Activated CD8-positive, alpha-beta memory T cell treated with anti-CD3 and anti-CD28 coated beads, Interleukin-2, amount 10 ng/mL, durations not matched to agents 7 days and 5 days (primary cell): ENCODE results near the gene SCARF1. TPM values are rescaled to one million over a fixed set of nuclear protein-coding genes. Genes with fewer than 3 reads are reported as not detected.

Experiments used
- ATAC-seq: fragments of 150-1000 bp; cut with Tn5 transposase; one replicate; pipeline ENCODE4 v1.10.0; 2021; ENCODE audit warnings: moderate library complexity
- CTCF ChIA-PET: fragments of 350-600 bp; sonication (Branson Sonifier 250); formaldehyde crosslinking; loops from one replicate; lab custom pipeline; 2021; ENCODE audit warnings: antibody characterized with exemption; lab: Charles Lee
- DNase-seq: peaks from one replicate; pipeline ENCODE4 v3.0.0-alpha.2; 2020
- H3K27ac Mint-ChIP-seq: one replicate; pipeline ENCODE4 v1.8.0; 2021; ENCODE audit warnings: mild to moderate bottlenecking, mixed read lengths
- H3K27me3 Mint-ChIP-seq: one replicate; pipeline ENCODE4 v1.8.0; 2021; ENCODE audit warnings: mixed read lengths
- H3K36me3 Mint-ChIP-seq: one replicate; pipeline ENCODE4 v1.8.0; 2021; ENCODE audit warnings: mild to moderate bottlenecking, mixed read lengths
- H3K4me1 Mint-ChIP-seq: one replicate; pipeline ENCODE4 v1.8.0; 2021; ENCODE audit warnings: mixed read lengths
- H3K4me3 Mint-ChIP-seq: one replicate; pipeline ENCODE4 v1.8.0; 2021; ENCODE audit warnings: mild to moderate bottlenecking, moderate library complexity, mixed read lengths
- H3K9me3 Mint-ChIP-seq: one replicate; pipeline ENCODE4 v1.8.0; 2022; ENCODE audit warnings: low read depth, mixed read lengths
- total RNA-seq, 2 experiments: library from RNA; stranded (reverse); gene quantifications; one replicate each; pipeline ENCODE4 v1.2.3, GENCODE V29; 2021

SCARF1 gene
- total RNA-seq, 2 experiments from 2014 or later = 0.70 to 2.0 TPM

- CTCF ChIA-PET = interaction anchor here (1.1 kb wide), 1 partner anchor 37 kb away, joined by 3 read pairs; no protein-coding TSS in a partner anchor
These were observed 52.5 kb downstream of the SCARF1 start for GRCh38 chr17:1592751-1593629.

DNA sequence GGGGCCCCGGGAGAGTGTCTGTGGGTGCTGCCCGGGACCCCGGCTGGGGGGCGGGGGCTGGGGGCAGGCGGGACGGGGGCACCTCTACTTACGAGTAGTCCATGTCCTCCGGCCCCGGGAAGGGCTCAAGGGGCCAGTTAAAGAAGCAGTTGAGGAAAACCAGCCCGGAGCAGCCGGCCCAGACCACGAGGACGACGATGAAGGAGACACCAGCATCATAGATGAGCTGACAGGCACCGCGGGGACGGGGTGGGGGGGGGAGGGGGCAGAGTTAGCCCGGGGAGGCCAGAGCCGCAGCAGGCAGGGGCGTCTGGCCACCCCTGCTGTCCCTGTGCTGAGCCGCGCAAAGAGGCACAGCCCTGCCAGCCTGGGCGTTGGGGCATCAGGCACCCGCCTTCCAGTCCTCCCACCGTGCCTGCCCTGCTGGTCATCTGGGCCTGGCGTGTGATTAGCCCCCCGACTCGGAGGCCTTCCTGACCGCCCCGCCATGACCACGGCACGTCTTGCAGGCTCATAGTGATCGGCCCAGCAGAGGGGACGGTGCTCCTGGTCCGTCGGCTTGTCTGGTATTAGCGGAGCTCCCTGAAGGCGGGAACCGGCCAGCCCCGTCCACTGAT is 54.0 kb downstream of the SCARF1 start:
- no peak overlapping the region for H3K27ac Mint-ChIP-seq
- H3K36me3 Mint-ChIP-seq = no peaks in the 10 kb centered on the region
- no peak for ATAC-seq
- CTCF ChIA-PET = no interaction called here
- no peak overlapping the region for H3K4me3 Mint-ChIP-seq
- no peaks in the 10 kb centered on the region for H3K9me3 Mint-ChIP-seq
- H3K27me3 Mint-ChIP-seq = no peaks in the 10 kb centered on the region
- H3K4me1 Mint-ChIP-seq = peaks cover 5% of the 10 kb centered on the region
- DNase-seq = no peak

More at GRCh38 chr17:1592751-1593629, 52.5 kb downstream of the SCARF1 start:
- DNase-seq (no peak), ATAC-seq (no peak)
- Mint-ChIP-seq H3K4me1 (peaks cover 5% of the 10 kb centered on the region), H3K4me3 (no peak overlapping the region), H3K36me3 (no peaks in the 10 kb centered on the region), H3K27me3 (no peaks in the 10 kb centered on the region), H3K9me3 (no peaks in the 10 kb centered on the region), H3K27ac (no peak overlapping the region)

- CTCF ChIA-PET = no interaction called here
- no peak for DNase-seq
- H3K9me3 Mint-ChIP-seq = no peaks in the 10 kb centered on the region
These were observed 54.6 kb downstream of the SCARF1 start for GRCh38 chr17:1590747-1591473.

GRCh38 chr17:1590029-1590746 is 55.3 kb downstream of the SCARF1 start:
- Mint-ChIP-seq H3K27ac (no peak overlapping the region), H3K27me3 (no peaks in the 10 kb centered on the region), H3K4me3 (no peak overlapping the region), H3K9me3 (no peaks in the 10 kb centered on the region), H3K4me1 (peaks cover 5% of the 10 kb centered on the region), H3K36me3 (no peaks in the 10 kb centered on the region)
- DNase-seq (no peak), ATAC-seq (no peak)
- CTCF ChIA-PET = no interaction called here

More at GRCh38 chr17:1590747-1591473, 54.6 kb downstream of the SCARF1 start:
- H3K36me3 Mint-ChIP-seq = no peaks in the 10 kb centered on the region
- H3K4me1 Mint-ChIP-seq = peaks cover 5% of the 10 kb centered on the region
- H3K27ac Mint-ChIP-seq = no peak overlapping the region
- H3K27me3 Mint-ChIP-seq = no peaks in the 10 kb centered on the region
- ATAC-seq = no peak
- no peak overlapping the region for H3K4me3 Mint-ChIP-seq

GRCh38 chr17:1588821-1589585 is 56.5 kb downstream of the SCARF1 start:
- CTCF ChIA-PET = no interaction called here
- DNase-seq (no peak), ATAC-seq (no peak)
- H3K27ac Mint-ChIP-seq = no peak overlapping the region
- peaks cover 5% of the 10 kb centered on the region for H3K4me1 Mint-ChIP-seq
- H3K27me3 Mint-ChIP-seq = no peaks in the 10 kb centered on the region
- H3K9me3 Mint-ChIP-seq = no peaks in the 10 kb centered on the region
- no peaks in the 10 kb centered on the region for H3K36me3 Mint-ChIP-seq
- H3K4me3 Mint-ChIP-seq = no peak overlapping the region

GRCh38 chr17:1584167-1584566 is 61.4 kb downstream of the SCARF1 start:
- Mint-ChIP-seq H3K9me3 (no peaks in the 10 kb centered on the region), H3K36me3 (no peaks in the 10 kb centered on the region), H3K4me1 (peaks cover 4% of the 10 kb centered on the region), H3K4me3 (no peak overlapping the region), H3K27ac (no peak overlapping the region), H3K27me3 (no peaks in the 10 kb centered on the region)
- DNase-seq (no peak), ATAC-seq (no peak)
- CTCF ChIA-PET = interaction anchor here (1.7 kb wide), 1 partner anchor 46 kb away, joined by 4 read pairs; no protein-coding TSS in a partner anchor

Other genes with a start within 250 kb of the SCARF1 start
- 100 to 1,000 TPM; 341 to 452 TPM for gene YWHAE, start 245.5 kb downstream of the SCARF1 start, total RNA-seq
- 10 to 100 TPM; 18.3 to 20.7 TPM for gene CRK, start 189.5 kb downstream of the SCARF1 start, total RNA-seq
- gene MYO1C, start 153.0 kb downstream of the SCARF1 start, total RNA-seq = 10 to 100 TPM; 50.6 to 58.4 TPM
- 10 to 100 TPM; 40.6 to 43.4 TPM for gene INPP5K, start 129.1 kb downstream of the SCARF1 start, total RNA-seq
- gene PITPNA, start 82.9 kb downstream of the SCARF1 start, total RNA-seq = 10 to 100 TPM; 42.1 to 69.1 TPM
- gene SLC43A2, start 16.9 kb downstream of the SCARF1 start, total RNA-seq = 1 to 10 TPM in 1 of 2 experiments, under 1 TPM in 1; 0.55 to 1.3 TPM
- 1 to 10 TPM; 4.8 to 6.9 TPM for gene RILP, start 4.1 kb upstream of the SCARF1 start, total RNA-seq
- gene PRPF8, start 39.1 kb upstream of the SCARF1 start, total RNA-seq = 100 to 1,000 TPM; 324 to 358 TPM
- under 1 TPM; 0.20 to 0.28 TPM for gene TLCD2, start 64.6 kb upstream of the SCARF1 start, total RNA-seq
- gene WDR81, start 79.0 kb upstream of the SCARF1 start, total RNA-seq = 10 to 100 TPM; 28.7 to 32.1 TPM
- gene SERPINF2, start 97.1 kb upstream of the SCARF1 start, total RNA-seq = under 1 TPM; 0.18 to 0.19 TPM
- gene SERPINF1, start 116.3 kb upstream of the SCARF1 start, total RNA-seq = 1 to 10 TPM in 1 of 2 experiments, under 1 TPM in 1; 0.93 to 1.1 TPM
- 10 to 100 TPM; 34.7 to 45.4 TPM for gene SMYD4, start 184.2 kb upstream of the SCARF1 start, total RNA-seq
- 100 to 1,000 TPM; 196 to 249 TPM for gene RPA1, start 184.3 kb upstream of the SCARF1 start, total RNA-seq